Loucy (cell line): ENCODE data around the gene TLR9.

Source experiments
- CTCF ChIP-seq: fragments of 200-600 bp; sonication (generic); conservative IDR thresholded peaks from 2 replicates; pipeline ENCODE4 v1.5.1; 2014; ENCODE audit warnings: mild to moderate bottlenecking, antibody characterized with exemption, low read length
- EZH2phosphoT487 ChIP-seq: fragments of 200-600 bp; IDR thresholded peaks from 2 replicates; pipeline ENCODE4 v1.6.1; 2018; ENCODE audit warnings: antibody characterized with exemption, mild to moderate bottlenecking, moderate library complexity, borderline replicate concordance

GRCh38 chr3:52177701-52178042, 47.8 kb downstream of the TLR9 start:
- no peak for TF ChIP-seq CTCF
- TF ChIP-seq EZH2phosphoT487: no peak
